Activated naive CD4-positive, alpha-beta T cell treated with anti-CD3 and anti-CD28 coated beads for 36 hours (primary cell): ENCODE results near the gene EHBP1L1. TPM values are rescaled to one million over a fixed set of nuclear protein-coding genes. Genes with fewer than 3 reads are reported as not detected.
A peak's percentile ranks its signal among the peaks of the same experiment; 100 is the strongest.

Experiments
- CTCF ChIA-PET: fragments of 350-600 bp; sonication (Branson Sonifier 250); formaldehyde crosslinking; loops from one replicate; lab custom pipeline; 2021; ENCODE audit warnings: antibody characterized with exemption; lab: Charles Lee
- DNase-seq: peaks from one replicate; pipeline ENCODE4 v3.0.0-alpha.2; 2020
- H3K27ac Mint-ChIP-seq: one replicate; pipeline ENCODE4 v1.8.0; 2021; ENCODE audit warnings: mild to moderate bottlenecking, mixed read lengths
- H3K27me3 Mint-ChIP-seq: one replicate; pipeline ENCODE4 v1.8.0; 2021; ENCODE audit warnings: low read depth, mixed read lengths
- H3K36me3 Mint-ChIP-seq: one replicate; pipeline ENCODE4 v1.8.0; 2021; ENCODE audit warnings: low read depth, mixed read lengths
- H3K4me1 Mint-ChIP-seq: one replicate; pipeline ENCODE4 v1.8.0; 2021; ENCODE audit warnings: low read depth, mixed read lengths
- H3K4me3 Mint-ChIP-seq: one replicate; pipeline ENCODE4 v1.8.0; 2021; ENCODE audit warnings: mild to moderate bottlenecking, moderate library complexity, mixed read lengths
- H3K9me3 Mint-ChIP-seq: one replicate; pipeline ENCODE4 v1.8.0; 2021; ENCODE audit warnings: mixed read lengths
- intact Hi-C: fragments of 100-400 bp; cut with micrococcal nuclease; formaldehyde crosslinking; loops from one replicate; pipeline ENCODE4 v1.15.1; 2023
- total RNA-seq, 2 experiments: library from RNA; stranded (reverse); gene quantifications; one replicate each; pipeline ENCODE4 v1.2.3, GENCODE V29; 2021

EHBP1L1 gene
- total RNA-seq, 2 experiments from 2014 or later = 51.9 to 54.6 TPM

- CTCF ChIA-PET = interaction anchor here (5.2 to 6.0 kb wide), 2 partner anchors 9 to 28 kb away, joined by 20 to 86 read pairs; no protein-coding TSS in a partner anchor
- Mint-ChIP-seq H3K9me3 (no peaks in the 10 kb centered on the region), H3K36me3 (peaks cover 17% of the 10 kb centered on the region), H3K4me1 (peaks cover 62% of the 10 kb centered on the region), H3K27ac (peak overlapping the region; percentile 97), H3K27me3 (no peaks in the 10 kb centered on the region), H3K4me3 (peak overlapping the region; percentile 87)
- intact Hi-C loops = no loop called here
- no peak for DNase-seq
Observed at GRCh38 chr11:65569164-65569972, 6.5 kb upstream of the EHBP1L1 start.

- Mint-ChIP-seq H3K9me3 (no peaks in the 10 kb centered on the region), H3K36me3 (peaks cover 17% of the 10 kb centered on the region), H3K4me3 (peak within 1 kb of the TSS; percentile 87), H3K27ac (peak within 1 kb of the TSS; percentile 97), H3K4me1 (peaks cover 61% of the 10 kb centered on the region), H3K27me3 (no peaks in the 10 kb centered on the region)
- DNase-seq = peak; percentile 99
- CTCF ChIA-PET = interaction anchor here (0.6 to 6.0 kb wide), 8 partner anchors 10 to 452 kb away, joined by 3 to 86 read pairs (median 4); no protein-coding TSS in a partner anchor
- intact Hi-C loops = loop anchor here (1.0 to 5.0 kb wide), 13 partner anchors 12 to 713 kb away; partner anchors contain the start of genes BANF1, CFL1, EIF1AD and LTBP3
Observed at GRCh38 chr11:65569973-65570918, 5.6 kb upstream of the EHBP1L1 start, which contains the start of gene ZNRD2. Gene ZNRD2, plus strand, starts transcription at chr11:65570477. Its CDS starts 15 bp downstream, at chr11:65570492.

DNA sequence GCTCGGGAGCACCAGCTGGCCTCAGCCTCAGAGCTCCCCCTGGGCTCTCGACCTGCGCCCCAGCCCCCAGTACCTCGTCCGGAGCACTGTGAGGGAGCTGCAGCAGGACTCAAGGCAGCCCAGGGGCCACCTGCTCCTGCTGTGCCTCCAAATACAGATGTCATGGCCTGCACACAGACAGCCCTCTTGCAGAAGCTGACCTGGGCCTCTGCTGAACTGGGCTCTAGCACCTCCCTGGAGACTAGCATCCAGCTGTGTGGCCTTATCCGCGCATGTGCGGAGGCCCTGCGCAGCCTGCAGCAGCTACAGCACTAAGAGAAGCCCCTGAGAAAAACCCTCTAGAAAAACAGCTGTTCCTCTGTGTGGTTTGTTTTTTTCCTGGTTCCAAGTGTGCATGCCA lies 4.4 kb upstream of the EHBP1L1 start:
- Mint-ChIP-seq H3K36me3 (peaks cover 19% of the 10 kb centered on the region), H3K9me3 (no peaks in the 10 kb centered on the region), H3K27me3 (no peaks in the 10 kb centered on the region), H3K27ac (peak overlapping the region; percentile 91), H3K4me3 (peak overlapping the region; percentile 87), H3K4me1 (peaks cover 53% of the 10 kb centered on the region)
- intact Hi-C loops = loop anchor here (2.0 to 5.0 kb wide), 5 partner anchors 204 to 714 kb away; partner anchors contain the start of genes BANF1, CFL1, EIF1AD and RAB1B
- CTCF ChIA-PET = interaction anchor here (0.8 to 6.0 kb wide), 11 partner anchors 12 to 208 kb away, joined by 3 to 86 read pairs (median 5); partner anchors contain the start of genes PCNX3 and SCYL1
- no peak for DNase-seq

- Mint-ChIP-seq H3K4me1 (peaks cover 52% of the 10 kb centered on the region), H3K9me3 (no peaks in the 10 kb centered on the region), H3K27me3 (no peaks in the 10 kb centered on the region), H3K36me3 (peaks cover 19% of the 10 kb centered on the region), H3K27ac (peak overlapping the region; percentile 91), H3K4me3 (peak overlapping the region; percentile 87)
- peak; percentile 64 for DNase-seq
- intact Hi-C loops = loop anchor here (2.0 to 5.0 kb wide), 5 partner anchors 205 to 715 kb away; partner anchors contain the start of genes BANF1, CFL1, EIF1AD and RAB1B
- CTCF ChIA-PET = interaction anchor here (0.9 to 6.0 kb wide), 11 partner anchors 12 to 153 kb away, joined by 3 to 86 read pairs (median 5); partner anchors contain the start of genes MAP3K11, PCNX3 and SCYL1
Observed at GRCh38 chr11:65571940-65572339, 3.9 kb upstream of the EHBP1L1 start.

GRCh38 chr11:65572356-65573051 lies 3.3 kb upstream of the EHBP1L1 start, which contains the start of gene FAM89B:
Gene FAM89B, plus strand, starts transcription at chr11:65572538. Its CDS starts 132 bp downstream, at chr11:65572670.
- Mint-ChIP-seq H3K27ac (peak within 1 kb of the TSS; percentile 91), H3K36me3 (peaks cover 19% of the 10 kb centered on the region), H3K27me3 (no peaks in the 10 kb centered on the region), H3K4me1 (peaks cover 55% of the 10 kb centered on the region), H3K4me3 (peak within 1 kb of the TSS; percentile 87), H3K9me3 (no peaks in the 10 kb centered on the region)
- CTCF ChIA-PET = interaction anchor here (0.7 to 6.0 kb wide), 12 partner anchors 12 to 154 kb away, joined by 3 to 86 read pairs (median 5); partner anchors contain the start of genes MAP3K11 and PCNX3
- DNase-seq = peak; percentile 94
- intact Hi-C loops = loop anchor here (5.0 kb wide), 4 partner anchors 205 to 715 kb away; partner anchors contain the start of genes BANF1, EIF1AD and RAB1B

GRCh38 chr11:65573391-65574079 lies 2.3 kb upstream of the EHBP1L1 start:
- H3K36me3 Mint-ChIP-seq = peaks cover 18% of the 10 kb centered on the region
- DNase-seq = peak; percentile 44
- CTCF ChIA-PET = interaction anchor here (0.9 to 6.0 kb wide), 10 partner anchors 14 to 43 kb away, joined by 3 to 86 read pairs (median 8); partner anchors contain the start of genes MAP3K11 and PCNX3
- no peaks in the 10 kb centered on the region for H3K27me3 Mint-ChIP-seq
- peaks cover 58% of the 10 kb centered on the region for H3K4me1 Mint-ChIP-seq
- peak overlapping the region; percentile 83 for H3K27ac Mint-ChIP-seq
- H3K4me3 Mint-ChIP-seq = peak overlapping the region; percentile 72
- no peaks in the 10 kb centered on the region for H3K9me3 Mint-ChIP-seq
- intact Hi-C loops = loop anchor here (1.0 to 5.0 kb wide), 9 partner anchors 15 to 716 kb away; partner anchors contain the start of genes BANF1, EIF1AD, PCNX3 and RAB1B

GRCh38 chr11:65574109-65574810 lies 1.6 kb upstream of the EHBP1L1 start:
- peak overlapping the region; percentile 85 for H3K27ac Mint-ChIP-seq

GRCh38 chr11:65574811-65575567 lies 864 bp upstream of the EHBP1L1 start:
- Mint-ChIP-seq H3K27ac (peak overlapping the region; percentile 85), H3K9me3 (no peaks in the 10 kb centered on the region), H3K4me1 (peaks cover 57% of the 10 kb centered on the region), H3K4me3 (peak overlapping the region; percentile 91), H3K27me3 (no peaks in the 10 kb centered on the region), H3K36me3 (peaks cover 15% of the 10 kb centered on the region)
- CTCF ChIA-PET = interaction anchor here (0.7 to 3.4 kb wide), 6 partner anchors 9 to 193 kb away, joined by 3 to 46 read pairs (median 6); partner anchors contain the start of genes KCNK7 and SLC25A45
- intact Hi-C loops = loop anchor here (1.0 to 5.0 kb wide), 9 partner anchors 13 to 718 kb away; partner anchors contain the start of genes BANF1, EIF1AD, PCNX3 and RAB1B
- DNase-seq = no peak

More at GRCh38 chr11:65574109-65574810, 1.6 kb upstream of the EHBP1L1 start:
- peaks cover 15% of the 10 kb centered on the region for H3K36me3 Mint-ChIP-seq
- H3K4me3 Mint-ChIP-seq = peak overlapping the region; percentile 91
- DNase-seq = peak; percentile 96
- no peaks in the 10 kb centered on the region for H3K9me3 Mint-ChIP-seq
- CTCF ChIA-PET = interaction anchor here (1.8 to 6.0 kb wide), 4 partner anchors 15 to 33 kb away, joined by 4 to 86 read pairs (median 18); no protein-coding TSS in a partner anchor
- no peaks in the 10 kb centered on the region for H3K27me3 Mint-ChIP-seq
- intact Hi-C loops = loop anchor here (1.0 to 5.0 kb wide), 9 partner anchors 14 to 717 kb away; partner anchors contain the start of genes BANF1, EIF1AD, PCNX3 and RAB1B
- H3K4me1 Mint-ChIP-seq = peaks cover 57% of the 10 kb centered on the region

DNA sequence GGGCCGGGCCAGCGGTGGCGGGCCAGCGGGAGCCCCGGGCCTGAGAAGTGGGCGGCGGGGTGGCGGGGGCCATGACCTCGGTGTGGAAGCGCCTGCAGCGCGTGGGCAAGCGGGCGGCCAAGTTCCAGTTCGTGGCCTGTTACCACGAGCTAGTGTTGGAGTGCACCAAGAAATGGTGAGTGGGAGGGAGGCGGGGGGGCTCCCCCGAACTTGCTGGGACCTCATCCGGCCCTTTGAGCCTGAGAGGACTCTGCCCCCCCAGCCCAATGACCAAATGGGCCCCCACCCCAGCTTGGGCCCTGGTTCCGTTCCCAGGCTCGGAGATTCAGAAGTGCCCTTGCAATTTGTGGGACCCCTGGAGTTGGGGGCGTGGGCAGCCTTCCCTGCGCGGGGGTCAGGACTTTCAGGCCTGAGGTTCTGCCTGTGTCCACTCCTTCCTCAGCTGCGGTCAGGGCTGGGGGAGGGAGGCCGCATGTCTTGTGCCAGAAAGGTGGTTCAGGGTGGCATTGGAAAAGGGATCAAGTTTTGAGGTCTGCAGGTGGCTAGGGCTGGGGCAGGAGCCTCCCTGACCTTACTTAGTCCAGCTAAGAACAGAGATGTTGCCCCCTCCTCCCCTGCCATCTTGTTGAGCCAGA lies 496 bp downstream of the EHBP1L1 start:
- Mint-ChIP-seq H3K4me1 (peaks cover 51% of the 10 kb centered on the region), H3K9me3 (no peaks in the 10 kb centered on the region), H3K27ac (peak overlapping the region; percentile 77), H3K27me3 (no peaks in the 10 kb centered on the region), H3K36me3 (peaks cover 14% of the 10 kb centered on the region), H3K4me3 (peak overlapping the region; percentile 83)
- intact Hi-C loops = no loop called here
- peak; percentile 45 for DNase-seq
- CTCF ChIA-PET = interaction anchor here (0.7 to 3.4 kb wide), 7 partner anchors 9 to 194 kb away, joined by 3 to 46 read pairs (median 7); partner anchors contain the start of genes PCNX3 and SLC25A45
